Measurements from ENCODE around the gene ASAP2.

Gene ASAP2

DNA sequence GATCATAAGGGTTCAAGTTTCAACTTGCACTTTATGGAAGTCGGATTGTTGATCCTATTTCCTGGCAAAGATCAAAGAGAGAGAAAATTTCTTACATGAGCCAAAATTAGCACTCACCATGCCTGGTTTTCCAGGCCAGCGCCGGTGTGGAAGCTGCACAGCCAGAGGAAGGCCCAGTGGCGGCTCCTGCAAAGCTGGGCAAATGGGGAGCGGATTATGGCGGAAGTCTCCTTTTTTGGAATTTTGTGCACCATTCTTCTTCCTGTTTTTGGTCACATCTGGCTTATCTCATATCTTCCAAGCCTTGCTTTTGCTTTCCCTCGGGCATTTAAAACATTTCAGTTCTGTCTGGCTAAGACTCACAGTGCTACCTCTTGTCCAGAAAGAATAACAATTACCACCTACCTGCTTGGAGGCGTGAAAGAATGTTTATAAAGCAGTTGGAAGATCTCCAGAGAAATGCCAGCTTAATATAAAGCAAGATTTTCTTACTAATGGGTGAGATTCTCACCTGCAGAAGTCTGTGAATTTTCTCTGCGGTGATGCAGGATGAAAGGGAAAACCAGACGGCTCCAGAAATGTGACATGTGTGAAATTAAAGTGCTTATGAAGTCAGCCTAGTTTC is 94.3 kb downstream of the ASAP2 start:
- no peak for DNase-seq

DNA sequence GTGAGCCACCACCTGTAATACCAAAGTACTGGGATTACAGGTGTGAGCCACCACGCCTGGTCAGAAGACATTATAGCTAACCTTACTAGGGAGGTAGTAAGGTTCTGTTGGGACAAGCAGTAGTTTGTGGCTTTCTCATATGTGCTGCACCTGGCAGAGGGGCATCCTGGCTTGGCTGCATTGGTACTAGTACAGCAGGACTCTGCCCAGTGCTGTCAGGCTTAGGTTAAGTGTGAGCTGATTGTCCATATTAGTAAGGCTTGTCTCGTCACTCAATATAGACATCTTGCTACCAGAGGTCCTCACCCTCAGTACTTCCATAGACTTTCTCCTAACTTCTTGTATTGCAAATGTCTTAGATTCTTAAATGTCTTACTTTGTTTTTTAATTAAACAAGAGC is 96.1 kb downstream of the ASAP2 start:
- DNase-seq: no peak

DNA sequence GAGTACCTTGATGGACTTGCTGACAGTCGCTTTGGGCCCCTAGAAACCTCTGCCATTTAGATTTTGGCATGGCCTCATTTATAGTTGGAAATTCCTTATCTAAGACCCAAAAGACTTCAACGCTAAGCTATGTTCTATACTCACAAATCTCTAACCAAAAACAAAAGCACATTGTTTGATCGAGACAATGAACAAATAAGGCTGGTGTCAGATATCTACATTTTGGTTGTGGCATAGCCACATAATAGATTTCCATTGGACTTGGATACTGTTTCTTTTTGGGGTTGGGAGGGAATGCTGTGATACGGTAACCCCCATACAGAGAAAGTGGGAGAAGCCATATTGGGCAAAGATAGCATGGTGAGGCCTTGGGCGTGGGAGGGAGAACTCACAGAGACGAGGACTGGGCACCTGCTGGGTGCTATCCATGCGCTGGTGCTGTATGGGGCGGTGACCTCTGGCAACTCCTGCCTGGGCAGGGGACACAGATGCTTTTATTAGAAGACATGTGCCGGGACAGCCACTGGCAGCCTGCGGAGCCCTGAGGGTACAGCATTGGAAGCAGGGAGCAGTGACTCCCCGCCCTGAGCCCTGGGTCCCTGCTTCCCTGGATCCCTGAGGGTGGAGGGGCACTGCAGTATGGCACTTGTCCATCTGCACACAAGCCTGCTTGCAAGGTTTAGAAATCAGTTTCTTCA is 97.1 kb downstream of the ASAP2 start:
- no peak for DNase-seq

DNA sequence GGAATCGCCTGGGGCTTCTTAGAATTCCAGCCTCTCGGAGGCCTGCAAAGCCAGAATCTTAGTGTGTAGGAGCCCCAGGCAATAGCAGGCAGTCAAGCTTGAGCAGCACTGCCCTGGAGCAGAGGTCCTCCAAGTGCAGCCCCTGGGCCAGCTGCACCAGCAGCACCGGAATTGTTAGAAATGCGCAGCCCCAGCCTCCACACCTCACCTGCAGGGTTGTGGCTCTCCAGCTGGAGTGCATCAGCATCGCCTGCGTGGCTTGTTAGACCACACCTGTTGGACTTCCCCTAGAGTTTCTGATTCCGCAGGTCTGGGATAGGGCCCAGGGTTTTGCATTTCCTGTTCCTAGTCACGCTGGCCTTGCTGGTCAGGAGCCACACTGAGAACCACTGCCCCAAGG is 100.3 kb downstream of the ASAP2 start:
- no peak for DNase-seq

DNA sequence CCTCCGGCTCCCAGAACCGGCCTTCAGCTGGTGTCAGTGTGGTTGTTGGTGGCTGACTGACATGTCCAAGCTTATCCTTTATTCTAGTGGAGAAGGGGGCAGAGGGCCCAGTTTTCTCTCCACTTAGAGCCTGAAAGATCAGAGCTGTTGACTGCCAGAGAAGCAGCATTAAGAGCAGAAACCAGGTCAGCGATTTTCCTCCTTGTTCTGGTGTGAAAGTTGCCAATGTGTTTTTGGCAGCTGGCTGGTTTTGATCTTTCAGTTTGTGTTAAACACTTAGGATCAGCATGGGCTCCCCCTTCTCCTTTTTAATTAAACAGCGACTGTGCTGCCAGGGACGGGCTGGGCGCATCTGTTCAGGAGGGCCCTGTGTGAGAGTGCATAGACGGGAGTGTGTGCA is 100.9 kb downstream of the ASAP2 start:
- DNase-seq: peak; percentile 62

DNA sequence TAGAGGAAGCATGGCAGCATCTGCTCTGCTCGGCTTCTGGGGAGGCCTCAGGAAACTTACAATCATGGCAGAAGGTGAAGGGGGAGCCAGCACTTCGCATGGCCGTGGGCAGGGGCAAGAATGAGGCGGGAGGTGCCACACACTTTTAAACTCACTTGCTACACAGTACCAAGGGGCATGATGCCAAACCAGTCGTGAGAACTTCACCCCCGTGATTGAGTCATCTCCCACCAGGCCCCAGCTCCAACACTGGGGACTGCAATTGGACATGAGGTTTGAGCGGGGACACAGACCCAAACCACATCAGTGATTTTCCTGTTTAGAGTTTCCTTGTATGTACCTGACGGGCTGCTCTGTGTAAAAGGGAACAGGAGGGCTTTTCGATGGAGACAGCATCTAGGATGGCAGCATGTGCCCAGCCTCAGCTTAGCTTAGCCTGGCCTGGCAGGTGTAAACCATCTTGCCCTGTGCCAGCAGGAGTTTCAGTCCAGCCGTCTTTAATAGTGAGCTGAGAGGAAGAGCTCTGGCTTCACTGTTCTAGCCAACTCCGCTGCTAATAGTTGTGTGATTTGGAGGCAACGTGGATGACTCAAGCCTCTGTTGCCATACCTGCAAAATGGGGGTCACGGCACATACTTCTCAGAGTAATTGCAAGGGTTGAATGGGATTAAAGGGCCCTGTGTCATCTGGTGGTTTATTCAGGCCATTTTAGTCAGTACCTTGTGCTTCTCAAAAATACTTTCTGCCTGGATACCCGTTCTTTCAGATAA is 101.8 kb downstream of the ASAP2 start:
- DNase-seq: no peak

DNA sequence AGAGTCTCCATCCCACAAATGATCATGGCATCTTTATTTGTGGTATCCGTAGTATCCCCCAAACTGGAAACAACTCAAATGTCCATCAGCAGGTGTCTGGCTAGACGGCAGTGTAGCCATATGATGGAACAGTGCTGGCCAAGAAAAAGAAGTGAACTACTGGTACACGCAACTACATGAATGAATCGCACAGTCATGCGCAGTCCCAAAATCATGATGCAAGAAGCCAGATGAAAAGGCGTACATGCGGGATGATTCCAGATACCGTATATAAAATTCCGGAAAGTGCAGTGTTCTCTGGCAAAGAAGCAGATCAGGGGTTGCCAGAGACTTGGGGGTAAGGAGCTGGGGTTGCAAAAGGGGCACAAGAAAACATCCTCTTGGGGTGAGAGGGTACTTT is 102.5 kb downstream of the ASAP2 start:
- DNase-seq: no peak

DNA sequence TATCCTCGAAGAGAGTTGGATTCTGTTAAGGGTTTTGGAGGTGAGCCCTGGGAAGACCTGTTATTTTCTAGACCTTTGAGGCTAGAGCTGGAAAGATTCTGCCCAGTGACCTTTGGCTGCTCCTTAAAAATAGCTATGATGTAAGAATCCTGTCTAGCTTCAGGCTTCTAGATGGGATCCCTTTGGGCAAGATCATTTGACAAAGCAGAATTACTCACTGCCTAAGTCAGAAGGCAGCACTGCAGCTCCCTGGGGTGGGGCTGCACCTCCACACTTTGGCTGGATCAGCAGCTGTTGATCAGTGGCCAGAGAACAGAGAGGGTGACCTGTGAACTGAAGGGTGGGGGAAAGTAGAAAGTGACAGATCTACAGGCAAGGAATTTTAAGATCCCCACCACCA is 103.8 kb downstream of the ASAP2 start:
- DNase-seq: no peak

DNA sequence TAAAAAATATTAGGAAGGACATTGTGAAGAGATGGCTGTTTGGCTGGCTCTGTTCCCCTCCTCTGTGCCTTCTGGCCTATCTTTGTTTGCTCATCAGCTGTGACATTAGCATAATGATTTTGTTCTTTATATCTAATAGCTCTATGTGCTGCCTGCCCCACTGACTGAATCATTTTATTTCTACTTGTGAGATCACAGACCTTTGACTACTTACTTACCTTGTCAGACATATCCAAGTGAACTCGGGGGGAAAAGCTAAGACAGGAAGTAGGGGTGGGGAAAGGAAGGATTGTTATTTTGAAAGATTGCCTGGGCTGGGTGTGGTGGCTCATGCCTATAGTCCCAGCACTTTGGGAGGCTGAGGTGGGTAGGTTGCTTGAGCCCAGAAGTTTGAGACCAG is 104.2 kb downstream of the ASAP2 start:
- DNase-seq: no peak

DNA sequence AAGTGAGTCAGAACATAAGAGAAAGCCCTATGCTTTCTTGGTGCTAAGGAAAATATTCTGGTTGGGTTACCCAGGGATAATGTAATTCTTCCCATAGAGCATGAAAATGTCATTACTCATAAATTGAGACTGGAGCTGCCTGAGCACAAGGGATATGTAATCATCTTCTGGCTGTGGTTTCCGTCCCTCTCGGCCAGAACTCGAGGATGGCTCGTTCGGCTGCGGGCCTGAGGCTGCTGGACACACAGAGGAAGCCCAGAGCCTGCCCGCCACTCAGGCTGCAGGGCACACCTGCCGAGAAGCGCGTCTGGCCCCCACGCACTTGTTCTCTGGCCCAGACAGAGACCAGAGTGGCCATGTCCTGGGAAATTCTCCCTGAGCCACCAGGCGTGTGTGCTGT is 104.9 kb downstream of the ASAP2 start:
- no peak for DNase-seq

DNA sequence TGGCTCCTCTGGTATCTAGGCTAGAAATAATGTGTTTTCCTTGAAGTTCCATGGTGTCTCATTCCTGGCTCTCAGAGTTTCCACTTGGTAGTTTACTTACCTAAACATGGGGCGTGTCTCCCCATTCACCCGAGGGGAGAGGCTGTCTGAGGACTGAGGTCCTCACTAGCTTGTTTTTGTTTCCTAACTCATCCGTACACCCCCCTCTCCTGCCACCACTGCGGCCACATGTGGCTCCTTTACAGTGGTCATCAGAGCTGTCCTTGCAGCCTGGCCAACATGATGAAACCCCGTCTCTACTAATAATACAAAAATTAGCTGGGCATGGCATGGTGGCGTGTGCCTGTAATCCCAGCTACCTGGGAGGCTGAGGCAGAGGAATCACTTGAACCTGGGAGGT is 106.0 kb downstream of the ASAP2 start:
- no peak for DNase-seq

DNA sequence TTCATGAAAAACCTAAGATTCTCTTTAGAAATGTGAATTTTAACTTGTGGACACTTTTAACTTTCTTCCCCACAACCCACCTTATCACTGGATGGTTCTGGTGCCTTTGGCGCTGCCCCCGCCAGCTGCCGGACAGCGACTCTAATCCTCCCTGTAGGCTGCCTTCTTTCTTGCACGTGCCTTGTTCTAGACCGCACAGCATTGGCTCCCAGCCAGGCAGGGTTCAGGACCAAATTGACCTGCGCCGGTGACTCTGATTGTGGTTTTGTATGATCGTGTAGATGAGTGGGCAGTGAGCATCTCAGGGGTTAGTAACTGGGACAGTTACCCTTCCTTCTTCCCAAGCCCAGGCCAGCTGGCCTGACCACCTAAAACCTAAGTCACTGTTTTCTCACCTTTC is 106.8 kb downstream of the ASAP2 start:
- DNase-seq: no peak

DNA sequence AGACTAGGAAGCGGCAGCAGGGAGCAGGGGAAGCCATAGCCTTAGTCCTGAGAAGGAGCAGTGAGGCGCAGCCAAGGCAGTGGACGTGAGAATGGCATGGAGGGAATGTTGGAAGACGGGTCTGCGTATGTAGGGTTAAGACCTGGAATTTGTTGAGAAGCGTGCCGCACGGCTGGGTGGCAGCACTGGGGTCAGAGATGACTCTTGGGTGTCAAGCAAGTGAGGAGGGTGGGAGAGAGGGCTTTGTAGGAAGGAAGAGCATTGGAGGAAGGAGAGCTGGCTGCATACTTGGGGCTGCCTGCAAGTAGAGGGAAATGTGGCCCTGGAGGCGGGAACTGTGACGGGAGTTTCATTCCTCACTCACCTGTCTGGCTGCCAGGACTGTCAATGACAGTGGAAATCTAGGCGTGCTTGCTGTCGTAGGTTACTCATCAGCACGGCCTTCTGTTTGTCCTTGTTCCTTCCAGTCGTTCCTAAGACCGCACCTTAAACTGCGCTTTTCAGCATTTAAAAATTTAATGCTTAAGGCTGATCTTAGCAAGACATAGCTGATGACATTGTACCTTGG is 108.8 kb downstream of the ASAP2 start:
- DNase-seq: no peak

DNA sequence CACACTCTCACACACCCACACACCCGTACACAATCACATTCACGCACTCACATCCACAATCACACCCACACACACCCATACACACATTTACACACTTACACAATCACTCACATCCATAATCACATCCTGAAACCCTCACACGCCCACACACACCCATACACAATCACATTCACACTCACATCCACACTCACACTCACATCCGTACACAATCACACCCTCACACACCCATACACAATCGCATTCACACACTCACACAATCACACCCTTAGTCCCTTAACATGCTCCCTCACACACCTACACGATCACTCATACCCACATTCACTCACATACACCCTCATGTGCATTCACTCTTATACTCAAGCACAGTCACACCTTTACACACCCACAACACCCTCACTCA is 110.9 kb downstream of the ASAP2 start:
- DNase-seq: no peak

DNA sequence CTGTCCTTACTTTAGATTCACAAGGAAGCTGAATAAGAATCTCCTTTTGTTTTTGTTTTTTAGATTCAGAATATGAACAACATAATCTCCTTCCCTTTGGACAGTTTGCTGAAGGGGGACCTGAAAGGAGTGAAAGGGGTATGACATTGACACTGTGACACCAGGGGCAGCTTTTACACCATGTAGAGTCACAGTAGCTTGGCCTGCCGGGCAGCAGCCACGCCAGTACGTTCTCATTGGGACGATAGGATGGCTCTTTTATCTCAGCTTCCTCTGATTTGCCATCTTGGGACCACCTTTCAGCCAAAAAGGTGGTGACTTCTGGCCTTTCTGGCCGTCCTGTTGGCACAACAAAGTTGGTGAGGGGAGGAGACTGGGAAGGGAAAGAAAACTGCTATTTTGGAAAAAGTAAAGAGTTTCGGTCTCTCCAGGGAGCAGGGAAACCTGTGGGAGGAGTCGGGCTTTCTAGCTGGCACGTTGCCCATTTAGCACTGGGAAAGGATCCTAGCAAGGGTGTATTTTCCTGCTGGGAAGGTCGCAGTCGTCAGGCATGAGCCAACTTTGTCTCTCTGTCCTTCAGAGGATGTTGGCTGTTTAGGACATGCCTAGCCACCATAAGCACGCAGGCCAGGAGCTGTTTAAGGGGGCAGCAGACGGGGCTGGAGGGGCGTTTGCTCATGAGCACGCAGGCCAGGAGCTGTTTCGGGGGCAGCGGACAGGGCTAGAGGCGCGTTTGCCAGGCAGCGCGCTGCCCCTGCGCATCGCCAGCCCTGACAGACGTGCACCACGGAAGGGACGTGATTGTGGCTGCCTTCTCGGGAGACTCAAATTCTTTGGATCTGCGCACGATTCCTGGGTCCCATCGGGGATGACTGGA is 112.1 kb downstream of the ASAP2 start:
- DNase-seq: no peak

DNA sequence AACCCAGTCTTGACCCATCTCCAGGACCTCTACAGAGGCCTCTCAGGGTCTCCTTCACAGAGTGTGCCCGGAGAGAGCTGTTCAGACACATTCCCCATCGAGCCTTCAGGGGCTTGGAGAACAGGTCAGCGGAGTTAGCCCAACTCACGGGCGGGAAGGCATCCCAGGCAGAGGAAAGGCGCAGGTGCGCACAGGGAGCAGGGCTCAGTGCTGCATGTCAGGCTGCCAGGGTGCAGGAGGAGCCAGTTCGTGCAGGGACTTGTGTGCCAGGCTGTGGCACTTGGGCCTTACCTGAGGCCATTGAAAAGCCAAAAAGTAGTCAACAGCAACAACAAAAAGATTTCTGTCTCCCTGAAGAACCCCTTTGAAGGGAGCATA is 112.7 kb downstream of the ASAP2 start:
- DNase-seq: no peak

DNA sequence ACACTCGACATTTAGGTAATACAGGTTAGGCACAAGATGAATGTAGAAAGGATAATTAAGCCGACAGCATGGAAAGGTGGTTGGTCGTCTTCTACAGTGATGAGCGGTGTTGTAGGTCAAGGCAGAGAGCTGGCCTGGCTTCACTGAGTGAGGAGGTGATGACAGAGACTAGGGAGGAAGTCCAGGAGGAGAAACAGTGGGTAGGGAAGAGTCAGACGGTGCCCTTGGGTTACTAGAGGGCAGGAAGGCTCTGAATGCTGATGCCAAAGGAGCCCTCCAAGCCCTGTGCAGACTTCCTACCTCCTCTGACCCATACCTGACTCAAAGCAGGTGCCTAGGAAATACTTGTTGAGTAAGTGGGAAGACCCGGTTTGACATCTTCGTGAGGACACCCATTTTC is 116.0 kb downstream of the ASAP2 start:
- DNase-seq: no peak

DNA sequence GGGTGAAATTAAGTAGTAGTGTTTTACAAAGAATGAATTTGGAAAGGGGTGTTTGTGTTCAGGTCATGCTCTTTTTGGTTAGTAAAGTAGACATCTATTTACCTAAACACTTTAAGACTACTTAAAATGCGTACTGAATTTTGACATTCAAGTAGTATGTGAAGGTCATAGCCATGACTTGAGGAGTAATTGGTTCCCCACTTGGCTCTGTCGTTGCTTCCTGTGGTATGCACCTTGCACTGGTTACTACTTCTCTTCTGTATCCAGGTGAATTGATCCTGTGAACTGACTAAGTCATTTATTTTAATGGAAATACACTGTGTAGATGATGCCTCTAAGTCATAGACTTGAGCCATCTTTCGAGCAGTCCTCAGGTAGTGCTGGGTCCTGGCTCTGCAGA is 118.8 kb downstream of the ASAP2 start:
- DNase-seq: no peak

DNA sequence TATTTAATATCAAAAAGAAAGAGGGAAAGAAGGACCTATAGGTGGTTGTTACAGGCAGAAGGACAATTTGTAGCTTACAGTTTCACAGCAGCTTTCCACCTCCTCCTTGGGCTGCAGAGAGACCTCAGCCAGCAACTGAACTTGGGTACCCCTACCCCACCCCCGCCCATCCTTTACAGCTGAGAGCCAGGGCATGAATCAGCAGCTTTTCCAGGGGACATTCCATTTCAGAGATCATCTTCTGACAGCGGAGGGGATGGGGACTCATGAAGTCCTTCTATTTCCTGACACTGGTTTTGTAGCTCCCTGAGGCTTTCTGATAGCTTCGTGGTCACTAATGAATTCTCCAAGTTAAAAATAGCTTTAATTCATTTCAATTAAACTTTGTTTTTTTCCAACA is 120.4 kb downstream of the ASAP2 start:
- DNase-seq: no peak

DNA sequence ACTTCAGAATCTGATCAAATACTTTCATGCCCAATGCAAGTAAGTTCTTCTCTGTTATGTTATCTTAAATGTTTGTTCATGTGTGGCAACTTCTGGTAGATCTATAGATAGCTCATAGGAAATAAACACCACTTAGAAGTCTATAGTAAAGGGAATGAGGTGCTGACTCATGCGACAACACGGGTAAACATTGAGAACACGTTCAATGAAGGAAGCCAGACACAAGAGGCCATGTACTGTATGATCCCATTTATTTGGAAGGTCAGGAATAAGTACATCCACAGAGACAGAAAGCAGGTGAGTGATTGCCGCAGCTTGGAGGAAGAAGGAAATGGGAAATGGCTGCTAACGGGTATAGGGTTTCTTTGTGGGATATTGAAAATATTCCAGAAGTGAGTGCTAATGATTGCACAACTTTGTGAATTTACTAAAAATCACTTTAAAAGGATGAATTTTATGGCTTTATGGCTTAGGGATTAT is 121.3 kb downstream of the ASAP2 start:
- no peak for DNase-seq

DNA sequence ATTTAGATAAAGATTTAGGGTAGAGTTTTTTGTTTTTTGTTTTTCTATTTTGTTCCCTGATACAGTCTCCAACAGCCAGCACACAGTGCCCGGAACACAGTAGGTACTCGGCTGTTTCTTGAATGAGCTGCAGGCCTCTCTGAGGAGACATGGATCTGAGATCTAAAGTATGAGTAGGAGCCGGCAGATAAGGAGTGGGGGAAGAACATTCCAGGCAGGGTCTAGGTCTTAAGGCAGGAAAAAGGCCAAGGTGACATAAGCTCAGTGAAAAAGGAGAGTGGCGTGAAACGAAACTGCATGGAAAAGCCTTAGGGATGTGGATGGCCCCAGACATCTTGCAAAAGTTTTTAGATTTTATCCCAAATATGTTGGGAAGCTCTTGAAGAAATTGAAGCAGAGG is 122.3 kb downstream of the ASAP2 start:
- DNase-seq: no peak

DNA sequence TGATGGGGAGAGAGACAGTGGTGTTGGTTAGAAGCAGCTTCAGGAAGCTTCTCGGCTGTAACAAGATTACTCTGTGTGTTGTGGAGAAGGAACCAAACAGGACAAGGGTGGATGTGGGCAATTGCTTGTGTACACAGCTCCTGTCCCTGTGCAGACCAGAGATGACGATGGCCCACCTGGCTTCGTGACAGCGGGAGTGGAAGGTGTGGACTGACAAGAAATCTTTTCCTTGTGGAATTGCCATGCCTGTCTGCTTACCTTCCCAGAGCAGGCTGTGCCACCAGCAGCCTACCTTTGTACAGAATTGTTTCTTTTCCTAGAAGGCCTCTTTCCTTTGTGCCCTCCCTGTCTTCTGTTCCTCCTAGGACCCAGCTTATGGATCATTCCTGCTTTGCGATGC is 122.9 kb downstream of the ASAP2 start:
- no peak for DNase-seq
